Kidney (tissue), 14 donors: ENCODE results near the gene AKR1C1. TPM values are rescaled to one million over a fixed set of nuclear protein-coding genes. Genes with fewer than 3 reads are reported as not detected.
A peak's percentile ranks its signal among the peaks of the same experiment; 100 is the strongest.

Experiments used
- DNase-seq, 5 donors: peaks; one replicate each; pipeline ENCODE4 v3.0.0-alpha.2; 2013 to 2020
- FAIRE-seq: peaks from 2 replicates; lab custom pipeline; 2012; peaks lifted over from hg19 to GRCh38; lab: Jason Lieb, UNC
- H3K27ac ChIP-seq, 2 donors: one replicate each; pipeline ENCODE4 v1.7.0; 2013; ENCODE audit warnings: low read depth in 2 of 2, low read length in 2 of 2, inconsistent platforms in 1 of 2
- H3K27me3 ChIP-seq: one replicate; pipeline ENCODE4 v1.7.1; 2013; ENCODE audit warnings: low read length, inconsistent platforms; ENCODE audit not compliant: control insufficient read depth, insufficient read depth
- H3K36me3 ChIP-seq, 3 donors: one replicate each; pipeline versions ENCODE4 v1.7.0 to v1.7.1; 2013; ENCODE audit warnings: low read length in 3 of 3, control low read depth in 1 of 3, inconsistent platforms in 1 of 3; ENCODE audit not compliant: insufficient read depth in 3 of 3, control insufficient read depth in 2 of 3
- H3K4me1 ChIP-seq, 3 donors: one replicate each; pipeline versions ENCODE4 v1.7.0 to v1.7.1; 2013; ENCODE audit warnings: low read length in 3 of 3, inconsistent platforms in 1 of 3, low read depth in 1 of 3; ENCODE audit not compliant: control insufficient read depth in 2 of 3, insufficient read depth in 2 of 3
- H3K4me3 ChIP-seq, 3 donors: one replicate each; pipeline versions ENCODE4 v1.7.0 to v1.8.1; 2013; ENCODE audit warnings: low read length in 3 of 3, control low read depth in 1 of 3, inconsistent platforms in 1 of 3
- H3K9ac ChIP-seq, 3 donors: one replicate each; pipeline versions ENCODE4 v1.7.0 to v1.7.1; 2013; ENCODE audit warnings: low read length in 3 of 3, control low read depth in 1 of 3, inconsistent platforms in 1 of 3
- H3K9me3 ChIP-seq, 3 donors: one replicate each; pipeline versions ENCODE4 v1.7.0 to v1.7.1; 2013; ENCODE audit warnings: low read length in 3 of 3, control low read depth in 1 of 3, inconsistent platforms in 1 of 3; ENCODE audit not compliant: control insufficient read depth in 2 of 3, insufficient read depth in 1 of 3
- intact Hi-C: fragments of 100-400 bp; cut with DNase I; formaldehyde crosslinking; loops from one replicate; pipeline ENCODE4 v1.11.1; 2022
- polyA plus RNA-seq: library from polyadenylated mRNA; stranded (reverse); fragments of 350-450 nt; fragmentation: Illumina TruSeq; extraction: RNeasy Lipid Tissue Mini Kit (QIAGEN cat#74804); gene quantifications from one replicate; pipeline ENCODE4 v1.2.3, GENCODE V29; 2014; ENCODE audit warnings: low read depth, low replicate concordance; ENCODE audit not compliant: insufficient read depth
- total RNA-seq: library from RNA; stranded (reverse); fragmentation: NEBNext Ultra II Directional; extraction: Animal tissue kit (Norgen Biotek cat#: 25700); gene quantifications from one replicate; pipeline ENCODE4 v1.2.1, GENCODE V29; 2021
- TF ChIP-seq, protein P1 (sequence below): IDR thresholded peaks from 3 replicates; pipeline ENCODE4 v1.5.1; 2012; ENCODE audit warnings: mild to moderate bottlenecking, moderate library complexity, borderline replicate concordance; ENCODE audit not compliant: insufficient read depth; ENCODE audit errors: extremely low read depth
- donor health status: control.
- donor health status: control.
- donor health status: control.
- donor health status: control.
- donor health status: control.
- donor health status: DM: yes; HTN: yes; CAD: no.
- donor health status: Normal renal cell carcinoma (clear cell type).

The AKR1C1 gene
- total and polyA plus RNA-seq, 2 donors from 2014 or later = 61.7 to 81.3 TPM

DNA sequence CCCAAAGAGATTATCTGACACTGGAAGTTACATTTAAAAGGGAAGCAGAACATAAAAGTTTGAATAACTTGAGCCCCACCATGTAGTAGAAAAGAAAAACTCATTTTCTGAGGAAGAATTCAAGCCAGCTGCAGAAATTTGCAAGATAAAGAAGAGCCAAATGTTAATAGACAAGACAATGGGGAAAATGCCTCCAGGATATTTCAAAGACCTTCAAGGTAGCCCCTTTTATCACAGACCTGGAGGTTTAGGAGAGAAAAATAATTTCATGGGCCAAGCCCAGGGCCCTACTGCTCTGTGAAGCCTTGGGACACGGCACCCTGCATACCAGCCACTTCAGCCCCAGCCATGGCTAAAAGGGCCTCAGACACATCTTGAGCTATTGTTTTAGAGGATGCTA lies 18.4 kb upstream of the AKR1C1 start:
- FAIRE-seq (no peak), DNase-seq (no peak)
- Histone ChIP-seq H3K36me3 (no peaks in the 10 kb centered on the region), H3K27me3 (no peaks in the 10 kb centered on the region), H3K4me3 (no peak overlapping the region), H3K4me1 (peaks cover 0 to 18% (median 11%) of the 10 kb centered on the region in 3 donors), H3K27ac (no peak overlapping the region), H3K9me3 (no peaks in the 10 kb centered on the region), H3K9ac (no peak overlapping the region)
- intact Hi-C loops = no loop called here
- TF ChIP-seq, protein P1, sequence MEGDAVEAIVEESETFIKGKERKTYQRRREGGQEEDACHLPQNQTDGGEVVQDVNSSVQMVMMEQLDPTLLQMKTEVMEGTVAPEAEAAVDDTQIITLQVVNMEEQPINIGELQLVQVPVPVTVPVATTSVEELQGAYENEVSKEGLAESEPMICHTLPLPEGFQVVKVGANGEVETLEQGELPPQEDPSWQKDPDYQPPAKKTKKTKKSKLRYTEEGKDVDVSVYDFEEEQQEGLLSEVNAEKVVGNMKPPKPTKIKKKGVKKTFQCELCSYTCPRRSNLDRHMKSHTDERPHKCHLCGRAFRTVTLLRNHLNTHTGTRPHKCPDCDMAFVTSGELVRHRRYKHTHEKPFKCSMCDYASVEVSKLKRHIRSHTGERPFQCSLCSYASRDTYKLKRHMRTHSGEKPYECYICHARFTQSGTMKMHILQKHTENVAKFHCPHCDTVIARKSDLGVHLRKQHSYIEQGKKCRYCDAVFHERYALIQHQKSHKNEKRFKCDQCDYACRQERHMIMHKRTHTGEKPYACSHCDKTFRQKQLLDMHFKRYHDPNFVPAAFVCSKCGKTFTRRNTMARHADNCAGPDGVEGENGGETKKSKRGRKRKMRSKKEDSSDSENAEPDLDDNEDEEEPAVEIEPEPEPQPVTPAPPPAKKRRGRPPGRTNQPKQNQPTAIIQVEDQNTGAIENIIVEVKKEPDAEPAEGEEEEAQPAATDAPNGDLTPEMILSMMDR = no peak

DNA sequence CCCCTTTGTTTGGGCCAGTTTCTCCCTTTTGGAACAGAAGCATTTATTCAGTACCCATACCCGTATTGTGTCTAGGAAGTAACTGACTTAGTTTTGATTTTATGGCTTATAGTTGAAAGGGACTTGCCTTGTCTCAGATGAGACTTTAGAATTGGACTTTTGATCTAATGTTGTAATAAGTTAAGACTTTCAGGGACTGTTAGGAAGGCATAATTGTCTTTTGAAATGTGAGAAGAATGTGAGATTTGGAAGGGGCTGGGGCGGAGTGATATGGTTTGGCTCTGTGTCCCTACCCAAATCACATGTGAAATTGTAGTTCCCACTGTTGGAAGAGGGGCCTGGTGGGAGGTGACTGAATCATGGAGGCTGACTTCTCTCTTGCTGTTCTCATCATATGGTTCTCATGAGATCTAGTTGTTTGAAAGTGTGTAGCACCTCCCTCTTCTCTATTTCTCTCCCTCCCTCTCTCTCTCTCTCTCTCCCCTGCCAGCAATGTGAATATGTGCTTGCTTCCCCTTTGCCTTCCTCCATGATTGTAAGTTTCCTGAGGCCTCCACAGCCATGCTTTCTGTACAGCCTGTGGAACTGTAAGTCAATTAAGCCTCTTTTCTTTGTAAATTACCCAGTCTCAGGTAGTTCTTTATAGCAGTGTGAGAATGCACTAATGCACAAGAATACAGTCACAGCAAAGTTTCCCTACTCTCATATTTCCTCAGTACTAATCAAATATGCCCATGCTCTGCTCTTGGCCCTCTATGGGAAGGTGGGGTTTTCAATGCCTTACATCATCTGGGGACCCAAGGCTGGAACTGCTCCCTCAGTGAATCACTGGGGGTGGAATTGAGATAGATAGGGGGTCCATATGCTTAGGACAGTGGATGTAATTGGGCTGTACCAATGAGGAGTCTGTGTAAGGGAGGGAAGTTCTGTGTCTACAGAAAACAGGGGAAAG lies 17.2 kb upstream of the AKR1C1 start:
- DNase-seq = no peak
- TF ChIP-seq, protein P1 = no peak
- Histone ChIP-seq H3K9me3 (no peaks in the 10 kb centered on the region), H3K27me3 (no peaks in the 10 kb centered on the region), H3K36me3 (no peaks in the 10 kb centered on the region), H3K4me1 (peaks cover 0 to 16% (median 11%) of the 10 kb centered on the region in 3 donors), H3K27ac (peak overlapping the region in 1 of 2 donors; percentile 20), H3K4me3 (no peak overlapping the region), H3K9ac (no peak overlapping the region)
- intact Hi-C loops = no loop called here
- FAIRE-seq = no peak

DNA sequence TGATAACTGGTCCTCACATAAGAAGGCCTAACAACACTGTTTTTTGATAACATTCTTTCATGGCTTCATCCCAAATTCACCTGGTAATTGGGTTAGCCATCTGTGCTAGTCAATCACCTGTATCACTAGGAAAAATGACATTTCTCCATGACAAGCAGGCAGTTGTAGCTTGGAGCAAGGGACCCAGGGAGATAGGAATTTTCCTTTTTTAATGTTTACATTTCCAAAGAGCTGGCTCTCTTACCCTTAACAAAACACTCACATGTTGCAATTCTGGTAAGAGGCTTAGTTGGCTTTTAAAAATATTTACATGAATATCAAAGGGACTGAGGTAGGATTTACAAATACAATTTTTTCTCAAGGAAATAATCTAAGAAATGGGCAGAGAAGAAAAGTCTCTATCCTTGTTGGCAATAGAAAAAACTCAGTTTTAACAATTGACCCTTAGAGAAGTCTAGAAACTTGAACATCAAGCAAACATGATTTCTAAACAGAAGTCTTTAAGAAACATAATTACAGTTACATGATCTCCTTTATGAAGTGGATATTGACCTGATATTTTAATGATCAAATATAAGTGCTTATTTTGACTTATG lies 16.1 kb upstream of the AKR1C1 start:
- TF ChIP-seq, protein P1 = no peak
- Histone ChIP-seq H3K4me3 (no peak overlapping the region), H3K9me3 (no peaks in the 10 kb centered on the region), H3K36me3 (no peaks in the 10 kb centered on the region), H3K27ac (peak overlapping the region; percentile 45 to 82), H3K27me3 (no peaks in the 10 kb centered on the region), H3K9ac (no peak overlapping the region), H3K4me1 (peaks cover 0 to 11% (median 11%) of the 10 kb centered on the region in 3 donors)
- no peak for DNase-seq
- no peak for FAIRE-seq
- intact Hi-C loops = no loop called here
